Measurements from ENCODE around the gene SEMA5B.

SEMA5B gene

DNA sequence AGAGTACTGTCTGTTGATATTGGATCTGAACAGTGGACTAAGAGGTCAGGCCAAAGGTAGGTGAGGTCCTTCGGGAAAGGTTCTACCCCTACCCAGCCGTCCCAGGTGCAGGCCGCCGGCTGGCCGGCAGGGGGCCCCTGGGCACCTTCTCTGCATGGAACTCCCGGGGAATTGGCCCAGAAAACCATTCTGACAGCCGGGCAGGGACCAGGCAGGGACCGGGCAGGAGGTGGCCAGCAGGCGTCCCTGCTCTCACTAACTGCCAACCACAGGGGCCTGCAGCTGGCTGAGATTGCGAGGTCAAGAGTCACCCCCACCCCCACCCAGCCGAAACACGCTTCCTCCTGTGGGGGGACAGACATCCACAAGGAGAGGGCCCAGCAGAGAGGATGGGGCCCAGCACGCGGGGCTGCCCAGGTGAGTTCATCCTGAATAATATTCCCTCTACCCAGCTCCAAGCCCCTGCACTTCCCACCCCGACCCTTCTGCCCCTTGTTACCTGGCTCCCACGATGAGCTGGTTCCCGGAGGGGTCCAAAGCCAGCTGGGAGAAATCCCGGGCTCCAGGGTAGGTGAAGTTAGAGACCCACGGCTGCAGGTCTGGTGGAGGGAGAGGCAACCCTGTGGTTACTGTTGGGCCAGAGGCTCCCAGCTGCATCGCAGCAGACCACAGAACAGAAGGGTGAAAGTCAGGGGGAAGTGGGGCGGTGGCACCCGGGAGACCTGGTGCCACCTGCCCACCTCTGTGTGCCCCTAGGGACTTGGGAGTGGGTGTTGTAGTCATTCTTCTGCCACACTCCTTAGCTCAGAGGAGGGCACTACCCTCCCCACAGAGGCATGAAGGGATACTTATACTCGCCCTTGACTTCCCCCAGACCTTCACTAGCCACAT, 84.4 kb downstream of the SEMA5B start:
- peaks cover 2% of the 10 kb centered on the region for H3K79me1 ChIP-seq (ENCODE audit: low read depth, low read length)
- H3K9me3 ChIP-seq (replicated peaks in 1 of 2; ENCODE audit: control insufficient read depth in 2 of 2, insufficient read depth in 1 of 2, low read depth in 1 of 2, low read length in 2 of 2): no peaks in the 10 kb centered on the region
- H2BK5ac ChIP-seq (ENCODE audit: low read length): no peak overlapping the region
- peaks cover 0 to 12% of the 10 kb centered on the region in 2 donors for H3K4me1 ChIP-seq (ENCODE audit: control insufficient read depth in 2 of 2, insufficient read depth in 1 of 2, low read depth in 1 of 2, low read length in 2 of 2)
- H3K4ac ChIP-seq (ENCODE audit: low read length): no peak overlapping the region
- no CpG with 5 or more reads among the region's 23 CpGs for WGBS, 2 donors (ENCODE audit: extremely low coverage in 2 of 2, insufficient read length in 2 of 2, insufficient replicate concordance in 1 of 2)
- no peak overlapping the region for H3K4me2 ChIP-seq (ENCODE audit: insufficient read depth, low read length, poor library complexity, severe bottlenecking)
- H3K27me3 ChIP-seq (ENCODE audit: control insufficient read depth in 3 of 3, insufficient read depth in 3 of 3, low read depth in 1 of 3, low read length in 3 of 3): no peaks in the 10 kb centered on the region
- no peak overlapping the region for H3K14ac ChIP-seq (ENCODE audit: low read length)
- no peak overlapping the region for H4K8ac ChIP-seq (ENCODE audit: low read depth, low read length)
- peak overlapping the region; percentile 16 for H2BK12ac ChIP-seq (ENCODE audit: low read length)
- H2BK15ac ChIP-seq (ENCODE audit: low read length): no peak overlapping the region
- H3K4me3 ChIP-seq (ENCODE audit: low read length in 2 of 2): no peak overlapping the region
- peak; percentile 67 for DNase-seq (ENCODE audit: low spot score)
- H3K36me3 ChIP-seq (replicated peaks in 1 of 2; ENCODE audit: control insufficient read depth in 2 of 2, insufficient read depth in 2 of 2, low read length in 2 of 2): peaks cover 0 to 100% of the 10 kb centered on the region in 2 donors
- H3K9ac ChIP-seq (ENCODE audit: low read depth, low read length, poor library complexity): no peak overlapping the region
- no peak overlapping the region for H2AFZ ChIP-seq (ENCODE audit: low read length)
- peak overlapping the region; percentile 15 for H3K18ac ChIP-seq (ENCODE audit: low read length)
- H4K91ac ChIP-seq (ENCODE audit: low read depth, low read length, poor library complexity): no peak overlapping the region
- H2BK120ac ChIP-seq (ENCODE audit: low read depth, low read length): no peak overlapping the region
- H3K23ac ChIP-seq (ENCODE audit: low read depth, low read length, poor library complexity): no peak overlapping the region
- no peak overlapping the region for H3K27ac ChIP-seq (replicated peaks; ENCODE audit: low read length)
- no peak overlapping the region for H2AK5ac ChIP-seq (ENCODE audit: low read depth, low read length)

- no CpG with 5 or more reads among the region's 3 CpGs for WGBS, 2 donors (ENCODE audit: extremely low coverage in 2 of 2, insufficient read length in 2 of 2, insufficient replicate concordance in 1 of 2)
- Histone ChIP-seq H3K4ac (ENCODE audit: low read length) (no peak overlapping the region), H3K27me3 (ENCODE audit: control insufficient read depth in 3 of 3, insufficient read depth in 3 of 3, low read depth in 1 of 3, low read length in 3 of 3) (no peaks in the 10 kb centered on the region)
Measured at GRCh38 chr3:122942239-122942638, 85.3 kb downstream of the SEMA5B start.

GRCh38 chr3:122941228-122942206, 86.0 kb downstream of the SEMA5B start:
- Histone ChIP-seq H3K14ac (ENCODE audit: low read length) (no peak overlapping the region), H2BK120ac (ENCODE audit: low read depth, low read length) (no peak overlapping the region), H4K8ac (ENCODE audit: low read depth, low read length) (no peak overlapping the region), H2BK5ac (ENCODE audit: low read length) (no peak overlapping the region), H2BK12ac (ENCODE audit: low read length) (no peak overlapping the region), H3K4ac (ENCODE audit: low read length) (no peak overlapping the region), H3K18ac (ENCODE audit: low read length) (no peak overlapping the region), H2AFZ (ENCODE audit: low read length) (no peak overlapping the region), H3K23ac (ENCODE audit: low read depth, low read length, poor library complexity) (no peak overlapping the region), H3K79me1 (ENCODE audit: low read depth, low read length) (peaks cover 2% of the 10 kb centered on the region), H3K27me3 (ENCODE audit: control insufficient read depth in 3 of 3, insufficient read depth in 3 of 3, low read depth in 1 of 3, low read length in 3 of 3) (no peaks in the 10 kb centered on the region), H3K36me3 (replicated peaks in 1 of 2; ENCODE audit: control insufficient read depth in 2 of 2, insufficient read depth in 2 of 2, low read length in 2 of 2) (peaks cover 0 to 100% of the 10 kb centered on the region in 2 donors), H3K4me3 (ENCODE audit: low read length in 2 of 2) (no peak overlapping the region), H3K4me2 (ENCODE audit: insufficient read depth, low read length, poor library complexity, severe bottlenecking) (no peak overlapping the region), H3K9ac (ENCODE audit: low read depth, low read length, poor library complexity) (no peak overlapping the region), H2AK5ac (ENCODE audit: low read depth, low read length) (no peak overlapping the region), H4K91ac (ENCODE audit: low read depth, low read length, poor library complexity) (no peak overlapping the region), H3K4me1 (ENCODE audit: control insufficient read depth in 2 of 2, insufficient read depth in 1 of 2, low read depth in 1 of 2, low read length in 2 of 2) (peaks cover 0 to 3% of the 10 kb centered on the region in 2 donors), H3K9me3 (replicated peaks in 1 of 2; ENCODE audit: control insufficient read depth in 2 of 2, insufficient read depth in 1 of 2, low read depth in 1 of 2, low read length in 2 of 2) (no peaks in the 10 kb centered on the region), H2BK15ac (ENCODE audit: low read length) (no peak overlapping the region), H3K27ac (replicated peaks; ENCODE audit: low read length) (no peak overlapping the region)
- DNase-seq (ENCODE audit: low spot score): no peak
- no CpG with 5 or more reads among the region's 6 CpGs for WGBS, 2 donors (ENCODE audit: extremely low coverage in 2 of 2, insufficient read length in 2 of 2, insufficient replicate concordance in 1 of 2)

More at GRCh38 chr3:122942239-122942638, 85.3 kb downstream of the SEMA5B start:
- Histone ChIP-seq H3K18ac (ENCODE audit: low read length) (no peak overlapping the region), H3K79me1 (ENCODE audit: low read depth, low read length) (peaks cover 2% of the 10 kb centered on the region), H2BK120ac (ENCODE audit: low read depth, low read length) (no peak overlapping the region), H3K4me1 (ENCODE audit: control insufficient read depth in 2 of 2, insufficient read depth in 1 of 2, low read depth in 1 of 2, low read length in 2 of 2) (peaks cover 0 to 9% of the 10 kb centered on the region in 2 donors), H3K14ac (ENCODE audit: low read length) (no peak overlapping the region), H2BK15ac (ENCODE audit: low read length) (no peak overlapping the region), H2AFZ (ENCODE audit: low read length) (no peak overlapping the region), H2BK5ac (ENCODE audit: low read length) (no peak overlapping the region), H3K4me2 (ENCODE audit: insufficient read depth, low read length, poor library complexity, severe bottlenecking) (no peak overlapping the region), H4K8ac (ENCODE audit: low read depth, low read length) (no peak overlapping the region), H3K9me3 (replicated peaks in 1 of 2; ENCODE audit: control insufficient read depth in 2 of 2, insufficient read depth in 1 of 2, low read depth in 1 of 2, low read length in 2 of 2) (no peaks in the 10 kb centered on the region), H2AK5ac (ENCODE audit: low read depth, low read length) (no peak overlapping the region), H3K23ac (ENCODE audit: low read depth, low read length, poor library complexity) (no peak overlapping the region), H2BK12ac (ENCODE audit: low read length) (no peak overlapping the region), H4K91ac (ENCODE audit: low read depth, low read length, poor library complexity) (no peak overlapping the region), H3K36me3 (replicated peaks in 1 of 2; ENCODE audit: control insufficient read depth in 2 of 2, insufficient read depth in 2 of 2, low read length in 2 of 2) (peaks cover 0 to 100% of the 10 kb centered on the region in 2 donors), H3K27ac (replicated peaks; ENCODE audit: low read length) (no peak overlapping the region), H3K4me3 (ENCODE audit: low read length in 2 of 2) (no peak overlapping the region), H3K9ac (ENCODE audit: low read depth, low read length, poor library complexity) (no peak overlapping the region)
- DNase-seq (ENCODE audit: low spot score): no peak

Measured in neuronal stem cell (in vitro differentiated cells).